22Rv1 (cell line): ENCODE results near the gene ZNF778.

ENCODE experiments used
- H3K27ac ChIP-seq: fragments of 450-650 bp; 2 replicates; pipeline ENCODE4 v1.5.1; 2017
- ZFX ChIP-seq: fragments of 450-650 bp; IDR thresholded peaks from 2 replicates; pipeline ENCODE4 v1.6.1; 2017; ENCODE audit warnings: antibody characterized with exemption, borderline replicate concordance
- TF ChIP-seq, protein P1 (sequence below): fragments of 450-650 bp; IDR thresholded peaks from 2 replicates; pipeline ENCODE4 v1.5.1; 2017; ENCODE audit warnings: mild to moderate bottlenecking

Gene ZNF778

GRCh38 chr16:89172528-89173173 is 44.9 kb upstream of the ZNF778 start:
- TF ChIP-seq, protein P1, sequence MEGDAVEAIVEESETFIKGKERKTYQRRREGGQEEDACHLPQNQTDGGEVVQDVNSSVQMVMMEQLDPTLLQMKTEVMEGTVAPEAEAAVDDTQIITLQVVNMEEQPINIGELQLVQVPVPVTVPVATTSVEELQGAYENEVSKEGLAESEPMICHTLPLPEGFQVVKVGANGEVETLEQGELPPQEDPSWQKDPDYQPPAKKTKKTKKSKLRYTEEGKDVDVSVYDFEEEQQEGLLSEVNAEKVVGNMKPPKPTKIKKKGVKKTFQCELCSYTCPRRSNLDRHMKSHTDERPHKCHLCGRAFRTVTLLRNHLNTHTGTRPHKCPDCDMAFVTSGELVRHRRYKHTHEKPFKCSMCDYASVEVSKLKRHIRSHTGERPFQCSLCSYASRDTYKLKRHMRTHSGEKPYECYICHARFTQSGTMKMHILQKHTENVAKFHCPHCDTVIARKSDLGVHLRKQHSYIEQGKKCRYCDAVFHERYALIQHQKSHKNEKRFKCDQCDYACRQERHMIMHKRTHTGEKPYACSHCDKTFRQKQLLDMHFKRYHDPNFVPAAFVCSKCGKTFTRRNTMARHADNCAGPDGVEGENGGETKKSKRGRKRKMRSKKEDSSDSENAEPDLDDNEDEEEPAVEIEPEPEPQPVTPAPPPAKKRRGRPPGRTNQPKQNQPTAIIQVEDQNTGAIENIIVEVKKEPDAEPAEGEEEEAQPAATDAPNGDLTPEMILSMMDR = no peak
- no peak for TF ChIP-seq ZFX
- no peak overlapping the region for H3K27ac ChIP-seq

DNA sequence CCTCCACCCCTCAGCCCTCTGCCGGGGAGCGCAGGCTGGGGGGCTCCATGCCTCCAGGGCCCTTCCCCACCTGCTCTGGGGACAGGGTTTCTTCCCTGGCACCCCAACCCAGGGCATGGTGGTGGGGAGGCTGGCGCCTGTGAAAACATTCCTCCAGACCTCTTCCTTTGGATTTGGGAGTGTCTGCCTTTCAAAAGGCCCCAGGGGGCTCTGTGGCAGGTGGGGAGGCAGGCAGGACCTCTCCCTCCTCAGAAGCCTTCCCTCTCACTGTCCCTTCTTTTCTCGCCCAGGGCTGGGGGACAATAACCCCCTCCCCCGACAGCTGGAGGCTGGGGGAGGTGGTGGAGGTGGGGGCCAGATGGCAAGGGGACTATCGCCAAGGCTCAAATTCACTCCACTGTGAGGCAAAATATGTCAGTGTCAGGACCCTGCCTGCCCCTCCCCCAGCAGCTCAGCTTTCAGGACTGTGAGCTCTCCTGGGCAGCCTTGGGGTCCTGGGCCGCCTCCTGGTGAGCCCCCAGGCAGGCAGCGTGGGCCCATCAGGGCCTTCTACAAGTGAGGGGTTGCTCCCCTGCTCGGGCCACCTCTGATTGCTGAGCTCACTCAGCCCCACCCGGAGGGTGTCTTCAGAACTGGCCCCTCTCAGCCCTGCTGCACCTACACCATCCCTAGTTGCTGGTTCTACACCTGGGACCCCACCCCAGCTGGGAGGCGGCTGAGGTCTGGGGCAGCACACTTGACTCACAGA is 44.2 kb upstream of the ZNF778 start:
- no peak overlapping the region for H3K27ac ChIP-seq
- TF ChIP-seq, protein P1 = no peak
- no peak for TF ChIP-seq ZFX

- H3K27ac ChIP-seq = no peak overlapping the region
- no peak for TF ChIP-seq ZFX
- TF ChIP-seq, protein P1 = no peak
These were observed 43.3 kb upstream of the ZNF778 start for GRCh38 chr16:89174055-89174827.

DNA sequence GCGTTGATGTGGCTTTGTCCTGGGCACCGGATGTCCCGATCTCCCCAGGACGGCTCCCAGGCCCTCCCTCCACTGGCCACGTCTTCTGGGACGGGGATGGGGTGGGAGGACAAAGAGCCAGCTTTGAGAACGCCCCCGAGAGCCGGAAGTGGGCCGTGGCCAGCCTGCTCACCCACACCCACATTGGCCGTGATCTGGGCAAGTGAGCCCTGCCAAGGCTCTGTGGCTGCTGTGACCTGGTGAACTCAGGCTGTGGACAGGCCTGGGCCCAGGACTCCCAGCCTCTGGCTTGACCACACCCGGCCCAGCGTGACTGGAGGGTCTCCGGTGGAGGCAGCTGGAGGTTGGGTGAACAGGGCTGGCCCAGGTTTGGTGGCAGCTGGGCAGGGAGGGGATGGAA is 42.6 kb upstream of the ZNF778 start:
- TF ChIP-seq, protein P1 = no peak
- TF ChIP-seq ZFX = no peak
- H3K27ac ChIP-seq = no peak overlapping the region

DNA sequence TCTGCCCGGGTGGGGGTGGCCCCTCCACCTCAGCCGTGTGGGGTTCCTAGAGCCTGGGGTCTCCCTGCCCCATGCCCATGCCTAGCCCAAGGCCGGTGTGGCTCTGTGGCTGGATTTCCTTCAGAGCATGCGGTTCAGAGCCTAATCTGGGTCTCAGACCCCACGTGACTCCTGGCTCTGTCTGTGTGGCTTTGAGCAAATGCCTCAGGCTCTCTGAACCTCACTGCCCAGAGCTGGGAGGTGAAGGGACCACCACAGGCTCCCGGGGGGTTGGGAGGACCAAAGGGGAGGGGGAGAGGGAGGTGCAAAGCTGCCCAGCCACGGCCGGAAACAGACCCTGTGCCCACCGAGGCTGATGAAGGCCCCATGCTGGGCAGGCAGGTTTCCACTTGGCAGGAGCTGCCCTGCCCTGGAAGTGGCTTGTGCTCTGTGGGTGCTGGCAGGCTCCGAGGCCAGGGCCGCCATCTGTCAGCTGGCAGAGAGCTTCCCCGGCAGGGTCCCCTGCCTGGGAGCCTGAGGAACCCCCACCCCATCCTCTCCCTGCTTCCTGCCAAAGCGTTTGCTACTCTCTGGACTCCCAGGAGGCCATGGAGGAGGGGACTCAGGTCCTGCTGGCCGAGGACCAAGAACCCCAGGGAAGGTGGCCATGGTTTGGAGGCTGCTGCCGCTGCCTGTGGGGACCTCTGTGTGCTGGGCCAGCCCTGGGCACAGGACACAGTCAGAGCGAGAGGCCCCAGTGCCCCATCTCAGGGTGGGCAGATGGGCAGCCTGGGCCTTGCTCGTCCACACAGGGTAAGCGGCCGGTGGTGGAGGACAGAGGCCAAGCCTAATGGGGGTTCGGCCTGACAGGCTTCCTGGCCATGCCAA is 42.0 kb upstream of the ZNF778 start:
- H3K27ac ChIP-seq = no peak overlapping the region
- TF ChIP-seq ZFX = no peak
- TF ChIP-seq, protein P1 = no peak

GRCh38 chr16:89176147-89176690 is 41.3 kb upstream of the ZNF778 start:
- no peak overlapping the region for H3K27ac ChIP-seq
- no peak for TF ChIP-seq ZFX
- TF ChIP-seq, protein P1 = no peak
